ENCODE results near the gene GATD1.

- TF ChIP-seq GATA2 (IDR thresholded peaks at IDR 0.05; ENCODE audit: low read depth, low read length) (no peak), GATA3 (IDR thresholded peaks at IDR 0.05; ENCODE audit: low read depth, low read length) (no peak)
Observed at GRCh38 chr11:725624-726202, 51.6 kb downstream of the GATD1 start.

Measured in SH-SY5Y (cell line).